ENCODE measurements around the gene DLX4. TPM values are rescaled to one million over a fixed set of nuclear protein-coding genes. Genes with fewer than 3 reads are reported as not detected.

The DLX4 gene
- total and polyA plus RNA-seq, 2 donors (not counting 1 experiment from before 2014, with no cell fraction given) = 0.17 to 0.88 TPM

DNA sequence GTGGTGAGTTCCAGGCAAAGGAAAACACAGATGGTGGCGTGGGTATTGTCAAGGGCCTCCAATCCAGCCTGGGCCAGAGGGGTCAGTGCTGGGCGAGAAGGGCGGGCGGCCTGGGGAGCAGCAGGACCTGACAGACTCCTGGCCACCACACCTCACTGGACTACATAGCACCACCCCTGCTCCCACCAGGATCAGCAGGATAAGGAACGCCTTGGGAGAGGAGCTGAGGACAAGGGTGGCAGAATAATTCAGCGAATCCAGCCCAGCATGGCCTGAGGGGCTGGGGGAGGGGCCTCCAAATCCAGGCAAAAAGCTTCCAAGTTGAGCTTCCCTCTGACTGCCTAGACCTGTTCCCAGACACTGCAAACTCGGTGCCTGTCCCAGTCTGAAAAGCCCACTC, 6.5 kb downstream of the DLX4 start:
- H3K4me1 ChIP-seq (ENCODE audit: control insufficient read depth in 2 of 2, insufficient read depth in 2 of 2, low read length in 2 of 2) = peaks cover 19 to 24% of the 10 kb centered on the region in 2 donors
- H3K27me3 ChIP-seq (replicated peaks in 1 of 4; ENCODE audit: control extremely low read depth in 1 of 4, control insufficient read depth in 3 of 4, insufficient read depth in 4 of 4, low read length in 3 of 4) = peaks cover 0 to 72% (median 37%) of the 10 kb centered on the region in 4 experiments
- no peaks in the 10 kb centered on the region for H3K36me3 ChIP-seq (replicated peaks in 1 of 2; ENCODE audit: control extremely low read depth in 1 of 2, control insufficient read depth in 1 of 2, extremely low read depth in 1 of 2, insufficient read depth in 2 of 2, low read length in 1 of 2)
- DNase-seq (no peak), ATAC-seq (ENCODE audit: low read depth) (no peak)
- 83% methylated on average over 3 of the region's 7 CpGs for WGBS (ENCODE audit: insufficient coverage)
- Mint-ChIP-seq H3K9me3 (ENCODE audit: insufficient read depth) (no peaks in the 10 kb centered on the region), H3K4me1 (peaks cover 11% of the 10 kb centered on the region), H3K4me3 (no peak overlapping the region), H3K27me3 (peaks cover 69% of the 10 kb centered on the region), H3K27ac (no peak overlapping the region)
- TF ChIP-seq, protein P1, sequence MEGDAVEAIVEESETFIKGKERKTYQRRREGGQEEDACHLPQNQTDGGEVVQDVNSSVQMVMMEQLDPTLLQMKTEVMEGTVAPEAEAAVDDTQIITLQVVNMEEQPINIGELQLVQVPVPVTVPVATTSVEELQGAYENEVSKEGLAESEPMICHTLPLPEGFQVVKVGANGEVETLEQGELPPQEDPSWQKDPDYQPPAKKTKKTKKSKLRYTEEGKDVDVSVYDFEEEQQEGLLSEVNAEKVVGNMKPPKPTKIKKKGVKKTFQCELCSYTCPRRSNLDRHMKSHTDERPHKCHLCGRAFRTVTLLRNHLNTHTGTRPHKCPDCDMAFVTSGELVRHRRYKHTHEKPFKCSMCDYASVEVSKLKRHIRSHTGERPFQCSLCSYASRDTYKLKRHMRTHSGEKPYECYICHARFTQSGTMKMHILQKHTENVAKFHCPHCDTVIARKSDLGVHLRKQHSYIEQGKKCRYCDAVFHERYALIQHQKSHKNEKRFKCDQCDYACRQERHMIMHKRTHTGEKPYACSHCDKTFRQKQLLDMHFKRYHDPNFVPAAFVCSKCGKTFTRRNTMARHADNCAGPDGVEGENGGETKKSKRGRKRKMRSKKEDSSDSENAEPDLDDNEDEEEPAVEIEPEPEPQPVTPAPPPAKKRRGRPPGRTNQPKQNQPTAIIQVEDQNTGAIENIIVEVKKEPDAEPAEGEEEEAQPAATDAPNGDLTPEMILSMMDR (IDR thresholded peaks at IDR 0.05) = no peak
- TF ChIP-seq EZH2 (IDR thresholded peaks at IDR 0.05; ENCODE audit: borderline replicate concordance, insufficient read depth, low read depth, low read length, poor library complexity, severe bottlenecking) = no peak
- ChIA-PET POLR2A (no interaction called here), CTCF (interaction anchor here (1.1 kb wide), 1 partner anchor 21 kb away, joined by 5 read pairs; no protein-coding TSS in a partner anchor)
- H3K4me2 ChIP-seq (replicated peaks; ENCODE audit: low read depth, low read length, poor library complexity, severe bottlenecking) = no peak overlapping the region
- no peak overlapping the region for H3K4me3 ChIP-seq (ENCODE audit: control extremely low read depth in 1 of 5, extremely low read depth in 1 of 5, insufficient read depth in 1 of 5, low read depth in 2 of 5, low read length in 4 of 5)
- no peak overlapping the region for H2AFZ ChIP-seq (ENCODE audit: insufficient read depth, low read depth, low read length, poor library complexity, severe bottlenecking)
- H3K27ac ChIP-seq (ENCODE audit: low read length in 2 of 2) = no peak overlapping the region
- no peak overlapping the region for H3K9ac ChIP-seq (ENCODE audit: low read length)
- no peaks in the 10 kb centered on the region for H3K79me2 ChIP-seq (ENCODE audit: control insufficient read depth, insufficient read depth, low read length)
- H4K20me1 ChIP-seq (ENCODE audit: control insufficient read depth, insufficient read depth, low read length, poor library complexity, severe bottlenecking) = no peaks in the 10 kb centered on the region
- H3K9me3 ChIP-seq (ENCODE audit: control extremely low read depth in 1 of 3, control insufficient read depth in 2 of 3, insufficient read depth in 1 of 3, low read length in 2 of 3) = peaks cover 0 to 17% (median 0%) of the 10 kb centered on the region in 3 donors
- intact Hi-C loops (cut with micrococcal nuclease) = no loop called here

DNA sequence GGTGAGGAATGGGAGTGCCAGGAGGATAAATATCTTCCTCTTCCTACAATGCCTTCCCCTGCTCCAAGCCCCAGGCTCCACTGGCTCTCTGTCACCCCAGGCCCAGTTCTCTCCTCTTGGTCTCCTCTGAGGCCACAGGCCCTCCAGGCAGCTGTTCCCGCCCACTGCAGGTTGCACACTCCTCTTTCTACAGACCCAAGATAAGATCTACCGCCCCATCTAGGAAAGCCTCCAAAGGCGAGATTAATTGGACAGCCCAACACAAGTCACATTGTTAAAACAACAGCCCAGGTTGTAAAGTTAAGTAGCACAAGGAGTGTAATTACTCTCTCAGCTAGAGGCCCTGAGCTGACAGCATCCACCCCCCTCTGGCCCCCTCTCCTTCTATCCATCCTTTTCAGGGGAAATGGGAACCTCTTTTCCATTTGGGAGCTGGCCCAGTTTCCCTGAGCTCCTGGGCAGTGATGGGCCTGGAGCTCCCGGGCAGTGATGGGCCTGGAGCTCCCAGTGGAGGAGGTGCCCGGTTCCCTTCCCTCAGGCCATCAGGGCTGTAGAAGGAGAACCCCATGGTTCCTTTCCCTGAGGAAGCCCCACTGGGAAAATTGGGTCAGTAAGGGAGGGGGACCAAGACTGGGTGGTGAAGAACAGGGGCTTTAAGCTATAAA, 7.3 kb downstream of the DLX4 start:
- Histone ChIP-seq H4K20me1 (ENCODE audit: control insufficient read depth, insufficient read depth, low read length, poor library complexity, severe bottlenecking) (no peaks in the 10 kb centered on the region), H3K4me2 (replicated peaks; ENCODE audit: low read depth, low read length, poor library complexity, severe bottlenecking) (no peak overlapping the region), H3K27me3 (replicated peaks in 1 of 4; ENCODE audit: control extremely low read depth in 1 of 4, control insufficient read depth in 3 of 4, insufficient read depth in 4 of 4, low read length in 3 of 4) (peaks cover 0 to 69% (median 31%) of the 10 kb centered on the region in 4 experiments), H3K4me3 (ENCODE audit: control extremely low read depth in 1 of 5, extremely low read depth in 1 of 5, insufficient read depth in 1 of 5, low read depth in 2 of 5, low read length in 4 of 5) (no peak overlapping the region), H3K27ac (ENCODE audit: low read length in 2 of 2) (no peak overlapping the region), H3K9me3 (ENCODE audit: control extremely low read depth in 1 of 3, control insufficient read depth in 2 of 3, insufficient read depth in 1 of 3, low read length in 2 of 3) (peaks cover 0 to 14% (median 0%) of the 10 kb centered on the region in 3 donors), H3K4me1 (ENCODE audit: control insufficient read depth in 2 of 2, insufficient read depth in 2 of 2, low read length in 2 of 2) (peaks cover 18 to 20% of the 10 kb centered on the region in 2 donors), H3K79me2 (ENCODE audit: control insufficient read depth, insufficient read depth, low read length) (no peaks in the 10 kb centered on the region), H2AFZ (ENCODE audit: insufficient read depth, low read depth, low read length, poor library complexity, severe bottlenecking) (no peak overlapping the region), H3K36me3 (replicated peaks in 1 of 2; ENCODE audit: control extremely low read depth in 1 of 2, control insufficient read depth in 1 of 2, extremely low read depth in 1 of 2, insufficient read depth in 2 of 2, low read length in 1 of 2) (no peaks in the 10 kb centered on the region), H3K9ac (ENCODE audit: low read length) (no peak overlapping the region)
- CTCF ChIA-PET = interaction anchor here (1.1 to 1.2 kb wide), 2 partner anchors 20 to 114 kb away, joined by 3 to 5 read pairs; no protein-coding TSS in a partner anchor
- TF ChIP-seq, protein P1 (IDR thresholded peaks at IDR 0.05) = no peak
- TF ChIP-seq EZH2 (IDR thresholded peaks at IDR 0.05; ENCODE audit: borderline replicate concordance, insufficient read depth, low read depth, low read length, poor library complexity, severe bottlenecking) = no peak
- no peak overlapping the region for H3K4me3 Mint-ChIP-seq
- H3K27ac Mint-ChIP-seq = no peak overlapping the region
- H3K4me1 Mint-ChIP-seq = peaks cover 7% of the 10 kb centered on the region
- WGBS (ENCODE audit: insufficient coverage) = 92% methylated on average over 3 of the region's 5 CpGs
- intact Hi-C loops (cut with micrococcal nuclease) = no loop called here
- no peak for DNase-seq
- no peak for ATAC-seq (ENCODE audit: low read depth)
- H3K9me3 Mint-ChIP-seq (ENCODE audit: insufficient read depth) = no peaks in the 10 kb centered on the region
- POLR2A ChIA-PET = no interaction called here
- peaks cover 69% of the 10 kb centered on the region for H3K27me3 Mint-ChIP-seq
